ENCODE measurements around the gene LRP2.

DNA sequence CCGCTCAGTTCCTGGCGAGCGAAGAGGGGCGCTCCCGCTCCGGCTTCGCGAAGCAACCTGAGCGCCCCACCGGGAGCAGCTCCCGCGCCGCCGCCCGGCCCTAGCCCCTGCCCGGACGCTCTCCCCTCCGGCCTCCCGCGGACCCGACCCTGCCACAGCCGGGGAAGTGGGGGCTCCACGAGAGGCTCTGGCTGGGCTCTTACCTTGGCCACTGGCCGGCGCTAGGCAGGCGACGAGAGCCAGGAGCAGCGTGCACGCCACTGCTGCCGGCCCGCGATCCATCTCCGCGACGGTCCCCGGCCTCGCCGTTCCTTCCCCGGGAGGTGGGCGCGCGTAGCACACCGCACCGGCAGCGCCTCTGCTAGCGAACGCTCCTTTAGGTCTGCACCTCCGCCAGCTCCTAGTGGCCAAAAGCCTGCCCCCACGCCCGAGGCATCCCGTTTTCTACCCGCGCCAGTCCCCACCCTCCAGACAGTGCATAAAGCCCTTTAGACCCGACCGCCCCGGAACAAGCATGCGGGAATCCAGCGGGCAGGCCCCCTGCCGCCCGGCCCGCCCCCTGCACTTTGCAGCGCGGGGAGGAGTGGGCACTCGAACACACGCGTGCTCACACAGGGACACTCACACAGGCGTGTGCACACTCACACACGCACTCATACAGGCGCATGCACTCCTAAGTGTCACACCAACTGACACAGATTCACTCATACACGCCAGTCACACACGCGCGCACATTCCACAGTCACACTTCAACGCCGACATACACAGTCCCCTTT is at the start of gene LRP2:
- TF ChIP-seq, protein P1, sequence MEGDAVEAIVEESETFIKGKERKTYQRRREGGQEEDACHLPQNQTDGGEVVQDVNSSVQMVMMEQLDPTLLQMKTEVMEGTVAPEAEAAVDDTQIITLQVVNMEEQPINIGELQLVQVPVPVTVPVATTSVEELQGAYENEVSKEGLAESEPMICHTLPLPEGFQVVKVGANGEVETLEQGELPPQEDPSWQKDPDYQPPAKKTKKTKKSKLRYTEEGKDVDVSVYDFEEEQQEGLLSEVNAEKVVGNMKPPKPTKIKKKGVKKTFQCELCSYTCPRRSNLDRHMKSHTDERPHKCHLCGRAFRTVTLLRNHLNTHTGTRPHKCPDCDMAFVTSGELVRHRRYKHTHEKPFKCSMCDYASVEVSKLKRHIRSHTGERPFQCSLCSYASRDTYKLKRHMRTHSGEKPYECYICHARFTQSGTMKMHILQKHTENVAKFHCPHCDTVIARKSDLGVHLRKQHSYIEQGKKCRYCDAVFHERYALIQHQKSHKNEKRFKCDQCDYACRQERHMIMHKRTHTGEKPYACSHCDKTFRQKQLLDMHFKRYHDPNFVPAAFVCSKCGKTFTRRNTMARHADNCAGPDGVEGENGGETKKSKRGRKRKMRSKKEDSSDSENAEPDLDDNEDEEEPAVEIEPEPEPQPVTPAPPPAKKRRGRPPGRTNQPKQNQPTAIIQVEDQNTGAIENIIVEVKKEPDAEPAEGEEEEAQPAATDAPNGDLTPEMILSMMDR (IDR thresholded peaks at IDR 0.05), result no peak
- TF ChIP-seq POLR2A (IDR thresholded peaks at IDR 0.05) (no peak), EP300 (IDR thresholded peaks at IDR 0.05) (no peak), POLR2AphosphoS5 (IDR thresholded peaks at IDR 0.05) (no peak)

Measured in stomach (tissue), 4 donors.